HepG2 (cell line): ENCODE results near the gene SEC11A. TPM values are rescaled to one million over a fixed set of nuclear protein-coding genes. Genes with fewer than 3 reads are reported as not detected.

ENCODE experiments used
- CAMTA2 ChIP-seq: sonication (generic); formaldehyde crosslinking; IDR thresholded peaks from 2 replicates; pipeline ENCODE4 v1.4.0; 2020; ENCODE audit warnings: mild to moderate bottlenecking, missing genetic modification reagents, borderline replicate concordance
- CBX1 ChIP-seq: IDR thresholded peaks from one replicate; pipeline ENCODE4 v1.6.1; 2016; ENCODE audit warnings: antibody characterized with exemption, low read depth
- EED ChIP-seq: sonication (generic); formaldehyde crosslinking; IDR thresholded peaks from 2 replicates; pipeline ENCODE4 v1.5.0; 2020; ENCODE audit warnings: mild to moderate bottlenecking, missing genetic modification reagents
- MZF1 ChIP-seq: sonication (generic); formaldehyde crosslinking; IDR thresholded peaks from 2 replicates; pipeline ENCODE4 v1.8.1; 2023; ENCODE audit warnings: mild to moderate bottlenecking, missing genetic modification reagents, borderline replicate concordance
- NFE2L2 ChIP-seq: fragments of 150-350 bp; IDR thresholded peaks from 2 replicates; pipeline ENCODE4 v1.6.1; 2014; ENCODE audit warnings: low read length
- REPIN1 ChIP-seq: sonication (generic); formaldehyde crosslinking; IDR thresholded peaks from 2 replicates; pipeline ENCODE4 v1.8.0; 2022; ENCODE audit warnings: missing genetic modification reagents, low read depth, mild to moderate bottlenecking, borderline replicate concordance
- TP53 ChIP-seq: sonication (generic); formaldehyde crosslinking; conservative IDR thresholded peaks from 2 replicates; pipeline ENCODE4 v1.4.0; 2020; ENCODE audit warnings: missing genetic modification reagents
- ZNF274 ChIP-seq: sonication (generic); formaldehyde crosslinking; IDR thresholded peaks from 2 replicates; pipeline ENCODE4 v1.5.1; 2020; ENCODE audit warnings: mild to moderate bottlenecking, missing genetic modification reagents
- polyA plus RNA-seq, 8 experiments: library from polyadenylated mRNA; depleted of rRNA in 3 of 8; stranded (reverse) in 7 of 8; unstranded in 1 of 8; fragments of >200 nt; fragmentation: Illumina TruSeq in 4 of 8; extraction: Trizol in 4 of 8; gene quantifications; 2 replicates each; pipeline versions ENCODE4 v1.2.1 to v1.2.3, GENCODE V29; 2011 to 2016; ENCODE audit warnings: low read depth in 4 of 8, missing spikeins in 1 of 8, mixed read lengths in 1 of 8; ENCODE audit not compliant: insufficient read depth in 1 of 8
- total RNA-seq, 5 experiments: library from RNA; depleted of rRNA; stranded (reverse); fragments of >200 nt; fragmentation: Illumina TruSeq; extraction: Trizol; gene quantifications; 2 replicates each; pipeline ENCODE4 v1.2.3, GENCODE V29; 2016; ENCODE audit warnings: low read depth in 1 of 5
- TF ChIP-seq, protein P1 (sequence below): sonication (generic); formaldehyde crosslinking; IDR thresholded peaks from 2 replicates; pipeline ENCODE4 v1.8.0; 2022; ENCODE audit warnings: low read depth, missing genetic modification reagents
- TF ChIP-seq, protein P2 (sequence below): sonication (generic); formaldehyde crosslinking; IDR thresholded peaks from 2 replicates; pipeline ENCODE4 v1.5.0; 2020; ENCODE audit warnings: missing genetic modification reagents
- TF ChIP-seq, protein P3 (sequence below): sonication (generic); formaldehyde crosslinking; IDR thresholded peaks from 2 replicates; pipeline ENCODE4 v1.4.0; 2020; ENCODE audit warnings: mild to moderate bottlenecking, missing genetic modification reagents
- TF ChIP-seq, protein P4 (sequence below): IDR thresholded peaks from 2 replicates; pipeline ENCODE4 v1.6.1; 2016; ENCODE audit warnings: low read depth, missing genetic modification reagents, missing compliant biosample characterization

SEC11A gene
- total and polyA plus RNA-seq, 2 of the 13 experiments (the other 11 are each of a cell fraction or from before 2014, with no cell fraction given) = 141 to 230 TPM

DNA sequence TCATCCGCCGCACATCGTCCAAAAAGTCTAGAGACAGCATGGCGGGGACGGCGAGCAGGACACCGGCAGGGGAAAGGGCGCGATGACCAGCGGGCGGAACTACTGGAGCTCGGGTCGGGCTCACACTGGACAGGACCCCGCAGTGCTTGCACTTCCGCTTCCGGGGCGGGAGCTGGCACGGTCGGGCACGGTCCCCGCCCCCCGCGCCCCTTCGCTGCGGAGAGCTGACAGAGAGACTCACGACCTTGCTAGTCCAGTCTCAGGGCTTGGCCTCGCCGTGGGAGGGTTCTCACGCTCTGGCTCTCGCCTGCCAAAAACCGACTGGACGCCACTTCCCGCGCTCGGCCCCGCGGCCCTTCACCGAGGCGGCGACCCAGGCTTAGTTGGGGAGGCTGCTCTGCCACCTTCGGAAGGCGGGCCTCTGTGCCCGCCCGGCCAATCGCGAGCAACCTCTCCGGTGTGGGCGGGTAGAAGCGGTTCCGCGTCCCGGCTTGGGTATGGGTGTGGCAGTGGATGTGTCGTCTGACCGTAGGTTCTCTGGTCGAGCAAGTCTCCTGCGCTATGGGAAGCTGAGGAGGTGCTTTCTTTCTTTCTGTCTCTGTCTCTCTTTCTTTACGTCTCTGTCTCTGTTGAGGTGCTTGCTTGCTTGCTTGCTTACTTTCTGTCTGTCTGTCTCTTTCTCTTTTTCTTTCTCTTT lies at the start of gene SEC11A (continued):
- TF ChIP-seq, protein P1, sequence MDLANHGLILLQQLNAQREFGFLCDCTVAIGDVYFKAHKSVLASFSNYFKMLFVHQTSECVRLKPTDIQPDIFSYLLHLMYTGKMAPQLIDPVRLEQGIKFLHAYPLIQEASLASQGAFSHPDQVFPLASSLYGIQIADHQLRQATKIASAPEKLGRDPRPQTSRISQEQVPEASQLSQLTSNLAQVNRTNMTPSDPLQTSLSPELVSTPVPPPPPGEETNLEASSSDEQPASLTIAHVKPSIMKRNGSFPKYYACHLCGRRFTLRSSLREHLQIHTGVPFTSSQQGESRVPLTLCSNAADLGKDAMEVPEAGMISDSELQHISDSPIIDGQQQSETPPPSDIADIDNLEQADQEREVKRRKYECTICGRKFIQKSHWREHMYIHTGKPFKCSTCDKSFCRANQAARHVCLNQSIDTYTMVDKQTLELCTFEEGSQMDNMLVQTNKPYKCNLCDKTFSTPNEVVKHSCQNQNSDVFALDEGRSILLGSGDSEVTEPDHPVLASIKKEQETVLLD (CRISPR knock-in tag) = peak; percentile 65
- TF ChIP-seq CBX1 = peak; percentile 88
- TF ChIP-seq, protein P2, sequence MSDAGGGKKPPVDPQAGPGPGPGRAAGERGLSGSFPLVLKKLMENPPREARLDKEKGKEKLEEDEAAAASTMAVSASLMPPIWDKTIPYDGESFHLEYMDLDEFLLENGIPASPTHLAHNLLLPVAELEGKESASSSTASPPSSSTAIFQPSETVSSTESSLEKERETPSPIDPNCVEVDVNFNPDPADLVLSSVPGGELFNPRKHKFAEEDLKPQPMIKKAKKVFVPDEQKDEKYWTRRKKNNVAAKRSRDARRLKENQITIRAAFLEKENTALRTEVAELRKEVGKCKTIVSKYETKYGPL (CRISPR knock-in tag) = peak; percentile 48; the same call in 1 of the 2 replicates
- TF ChIP-seq REPIN1 = peak; percentile 13; the same call in 1 of the 2 replicates
- no peak for TF ChIP-seq NFE2L2
- peak; percentile 93 for TF ChIP-seq TP53 (CRISPR knock-in tag)
- peak; percentile 75; the same call in 1 of the 2 replicates for TF ChIP-seq CAMTA2 (CRISPR knock-in tag)
- peak; percentile 79 for TF ChIP-seq ZNF274
- TF ChIP-seq, protein P3, sequence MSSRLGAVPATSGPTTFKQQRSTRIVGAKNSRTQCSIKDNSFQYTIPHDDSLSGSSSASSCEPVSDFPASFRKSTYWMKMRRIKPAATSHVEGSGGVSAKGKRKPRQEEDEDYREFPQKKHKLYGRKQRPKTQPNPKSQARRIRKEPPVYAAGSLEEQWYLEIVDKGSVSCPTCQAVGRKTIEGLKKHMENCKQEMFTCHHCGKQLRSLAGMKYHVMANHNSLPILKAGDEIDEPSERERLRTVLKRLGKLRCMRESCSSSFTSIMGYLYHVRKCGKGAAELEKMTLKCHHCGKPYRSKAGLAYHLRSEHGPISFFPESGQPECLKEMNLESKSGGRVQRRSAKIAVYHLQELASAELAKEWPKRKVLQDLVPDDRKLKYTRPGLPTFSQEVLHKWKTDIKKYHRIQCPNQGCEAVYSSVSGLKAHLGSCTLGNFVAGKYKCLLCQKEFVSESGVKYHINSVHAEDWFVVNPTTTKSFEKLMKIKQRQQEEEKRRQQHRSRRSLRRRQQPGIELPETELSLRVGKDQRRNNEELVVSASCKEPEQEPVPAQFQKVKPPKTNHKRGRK = no peak
- TF ChIP-seq MZF1 = peak; percentile 60; the same call in 1 of the 2 replicates
- TF ChIP-seq, protein P4, sequence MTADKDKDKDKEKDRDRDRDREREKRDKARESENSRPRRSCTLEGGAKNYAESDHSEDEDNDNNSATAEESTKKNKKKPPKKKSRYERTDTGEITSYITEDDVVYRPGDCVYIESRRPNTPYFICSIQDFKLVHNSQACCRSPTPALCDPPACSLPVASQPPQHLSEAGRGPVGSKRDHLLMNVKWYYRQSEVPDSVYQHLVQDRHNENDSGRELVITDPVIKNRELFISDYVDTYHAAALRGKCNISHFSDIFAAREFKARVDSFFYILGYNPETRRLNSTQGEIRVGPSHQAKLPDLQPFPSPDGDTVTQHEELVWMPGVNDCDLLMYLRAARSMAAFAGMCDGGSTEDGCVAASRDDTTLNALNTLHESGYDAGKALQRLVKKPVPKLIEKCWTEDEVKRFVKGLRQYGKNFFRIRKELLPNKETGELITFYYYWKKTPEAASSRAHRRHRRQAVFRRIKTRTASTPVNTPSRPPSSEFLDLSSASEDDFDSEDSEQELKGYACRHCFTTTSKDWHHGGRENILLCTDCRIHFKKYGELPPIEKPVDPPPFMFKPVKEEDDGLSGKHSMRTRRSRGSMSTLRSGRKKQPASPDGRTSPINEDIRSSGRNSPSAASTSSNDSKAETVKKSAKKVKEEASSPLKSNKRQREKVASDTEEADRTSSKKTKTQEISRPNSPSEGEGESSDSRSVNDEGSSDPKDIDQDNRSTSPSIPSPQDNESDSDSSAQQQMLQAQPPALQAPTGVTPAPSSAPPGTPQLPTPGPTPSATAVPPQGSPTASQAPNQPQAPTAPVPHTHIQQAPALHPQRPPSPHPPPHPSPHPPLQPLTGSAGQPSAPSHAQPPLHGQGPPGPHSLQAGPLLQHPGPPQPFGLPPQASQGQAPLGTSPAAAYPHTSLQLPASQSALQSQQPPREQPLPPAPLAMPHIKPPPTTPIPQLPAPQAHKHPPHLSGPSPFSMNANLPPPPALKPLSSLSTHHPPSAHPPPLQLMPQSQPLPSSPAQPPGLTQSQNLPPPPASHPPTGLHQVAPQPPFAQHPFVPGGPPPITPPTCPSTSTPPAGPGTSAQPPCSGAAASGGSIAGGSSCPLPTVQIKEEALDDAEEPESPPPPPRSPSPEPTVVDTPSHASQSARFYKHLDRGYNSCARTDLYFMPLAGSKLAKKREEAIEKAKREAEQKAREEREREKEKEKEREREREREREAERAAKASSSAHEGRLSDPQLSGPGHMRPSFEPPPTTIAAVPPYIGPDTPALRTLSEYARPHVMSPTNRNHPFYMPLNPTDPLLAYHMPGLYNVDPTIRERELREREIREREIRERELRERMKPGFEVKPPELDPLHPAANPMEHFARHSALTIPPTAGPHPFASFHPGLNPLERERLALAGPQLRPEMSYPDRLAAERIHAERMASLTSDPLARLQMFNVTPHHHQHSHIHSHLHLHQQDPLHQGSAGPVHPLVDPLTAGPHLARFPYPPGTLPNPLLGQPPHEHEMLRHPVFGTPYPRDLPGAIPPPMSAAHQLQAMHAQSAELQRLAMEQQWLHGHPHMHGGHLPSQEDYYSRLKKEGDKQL (CRISPR knock-in tag) = no peak; the same call in 1 of the 2 replicates
- TF ChIP-seq EED (CRISPR knock-in tag) = peak; percentile 75
